H1 (cell line): ENCODE measurements around the gene CACNG5. TPM values are rescaled to one million over a fixed set of nuclear protein-coding genes. Genes with fewer than 3 reads are reported as not detected.
A peak's percentile ranks its signal among the peaks of the same experiment; 100 is the strongest.

Experiments
- CTCF ChIA-PET: fragments of 300-600 bp; sonication (Branson Sonifier 250); formaldehyde crosslinking; loops from one replicate; lab custom pipeline; 2021; ENCODE audit not compliant: partially characterized antibody; lab: Charles Lee
- POLR2A ChIA-PET: fragments of 300-600 bp; sonication (Branson Sonifier 250); formaldehyde crosslinking; loops from one replicate; lab custom pipeline; 2021; ENCODE audit warnings: inconsistent platforms; ENCODE audit not compliant: partially characterized antibody; lab: Charles Lee
- DNase-seq, 2 experiments: peaks; one replicate each; pipeline versions ENCODE4 v3.0.0 to v3.0.0-alpha.2; 2010 to 2022; ENCODE audit warnings: low spot score in 2 of 2, low read depth in 1 of 2, mixed read lengths in 1 of 2
- FAIRE-seq: peaks from 2 replicates; lab custom pipeline; 2011; peaks lifted over from hg19 to GRCh38; lab: Jason Lieb, UNC
- H2AFZ ChIP-seq: 2 replicates; pipeline ENCODE4 v1.8.1; 2012; ENCODE audit warnings: low read length, inconsistent platforms
- H2AK5ac ChIP-seq: 2 replicates; pipeline ENCODE4 v1.6.1; 2013; ENCODE audit warnings: low read depth, low read length
- H2BK120ac ChIP-seq: replicated peaks from 2 replicates; pipeline ENCODE3; 2013; ENCODE audit warnings: low read depth, low read length, inconsistent platforms
- H2BK12ac ChIP-seq: 2 replicates; pipeline ENCODE4 v1.6.1; 2013; ENCODE audit warnings: low read depth, low read length
- H2BK15ac ChIP-seq: 2 replicates; pipeline ENCODE4 v1.6.1; 2013; ENCODE audit warnings: low read length
- H2BK20ac ChIP-seq: 2 replicates; pipeline ENCODE4 v1.6.1; 2013; ENCODE audit warnings: low read length
- H2BK5ac ChIP-seq: 2 replicates; pipeline ENCODE4 v1.6.1; 2013; ENCODE audit warnings: low read depth, low read length
- H3K14ac ChIP-seq: 2 replicates; pipeline ENCODE4 v1.6.1; 2013; ENCODE audit warnings: inconsistent platforms; ENCODE audit not compliant: insufficient read length
- H3K18ac ChIP-seq: 2 replicates; pipeline ENCODE4 v1.6.1; 2013; ENCODE audit warnings: low read length; ENCODE audit errors: extremely low read depth
- H3K23ac ChIP-seq: 2 replicates; pipeline ENCODE4 v1.6.1; 2013; ENCODE audit warnings: inconsistent platforms; ENCODE audit not compliant: insufficient read length
- H3K23me2 ChIP-seq: 2 replicates; pipeline ENCODE4 v1.6.1; 2013; ENCODE audit warnings: low read depth, low read length
- H3K27ac ChIP-seq: 2 replicates; pipeline ENCODE4 v1.6.1; 2011; ENCODE audit warnings: low read depth, low read length, inconsistent platforms
- H3K27me3 ChIP-seq, 4 experiments: replicated peaks in 1 of 4; 1 replicate in 1 of 4; 2 replicates in 3 of 4; pipeline versions ENCODE4 v1.6.1 to v1.8.1; 2011 to 2013; ENCODE audit warnings: low read length in 3 of 4, mild to moderate bottlenecking in 3 of 4, inconsistent platforms in 2 of 4, mixed read lengths in 2 of 4, moderate library complexity in 1 of 4; ENCODE audit not compliant: control insufficient read depth in 3 of 4, insufficient read depth in 3 of 4; ENCODE audit errors: extremely low read depth in 1 of 4
- H3K36me3 ChIP-seq, 4 experiments: 2 replicates each; pipeline versions ENCODE4 v1.6.1 to v1.8.1; 2011 to 2013; ENCODE audit warnings: mild to moderate bottlenecking in 4 of 4, low read length in 3 of 4, moderate library complexity in 2 of 4, control low read depth in 1 of 4, inconsistent platforms in 1 of 4; ENCODE audit not compliant: insufficient read depth in 4 of 4, control insufficient read depth in 2 of 4
- H3K4ac ChIP-seq: replicated peaks from 2 replicates; pipeline ENCODE3; 2013; ENCODE audit warnings: low read length, low read depth, mixed read lengths, inconsistent platforms; ENCODE audit not compliant: insufficient read length
- H3K4me1 ChIP-seq, 4 experiments: replicated peaks in 1 of 4; 1 replicate in 1 of 4; 2 replicates in 3 of 4; pipeline versions ENCODE4 v1.6.1 to v1.8.1; 2011 to 2013; ENCODE audit warnings: low read length in 3 of 4, inconsistent platforms in 2 of 4, mixed read lengths in 1 of 4; ENCODE audit not compliant: insufficient read depth in 4 of 4, control insufficient read depth in 3 of 4
- H3K4me2 ChIP-seq, 2 experiments: 2 replicates each; pipeline versions ENCODE4 v1.6.1 to v1.8.1; 2011 to 2013; ENCODE audit warnings: low read depth in 2 of 2, low read length in 2 of 2, control low read depth in 1 of 2, inconsistent platforms in 1 of 2, mild to moderate bottlenecking in 1 of 2; ENCODE audit not compliant: insufficient read depth in 1 of 2
- H3K4me3 ChIP-seq, 4 experiments: fragments of 200-600, 300-600 bp in 1 of 4; sonication (generic), shearing (Covaris generic), sonication (Bioruptor Twin) in 1 of 4; 2 replicates each; pipeline versions ENCODE4 v1.5.1 to v1.8.1; 2011 to 2016; ENCODE audit warnings: low read length in 4 of 4, low read depth in 3 of 4, control low read depth in 2 of 4, inconsistent platforms in 2 of 4, mild to moderate bottlenecking in 2 of 4, mixed read lengths in 1 of 4, moderate library complexity in 1 of 4; ENCODE audit not compliant: insufficient read depth in 2 of 4; ENCODE audit errors: extremely low read depth in 1 of 4
- H3K56ac ChIP-seq: replicated peaks from 2 replicates; pipeline ENCODE3; 2013; ENCODE audit warnings: low read depth, mild to moderate bottlenecking, mixed read lengths, low read length, inconsistent platforms; ENCODE audit not compliant: insufficient read length
- H3K79me1 ChIP-seq: 2 replicates; pipeline ENCODE4 v1.6.1; 2013; ENCODE audit warnings: low read depth, low read length, control low read depth
- H3K79me2 ChIP-seq, 2 experiments: 2 replicates each; pipeline versions ENCODE4 v1.6.1 to v1.8.1; 2012 to 2013; ENCODE audit warnings: low read length in 2 of 2, mild to moderate bottlenecking in 2 of 2, inconsistent platforms in 1 of 2; ENCODE audit not compliant: insufficient read depth in 2 of 2, control insufficient read depth in 1 of 2
- H3K9ac ChIP-seq, 4 experiments: replicated peaks in 1 of 4; 1 replicate in 1 of 4; 2 replicates in 3 of 4; pipeline versions ENCODE4 v1.6.1 to v1.8.1; 2011 to 2013; ENCODE audit warnings: low read depth in 3 of 4, low read length in 3 of 4, control low read depth in 2 of 4, mild to moderate bottlenecking in 2 of 4, moderate library complexity in 2 of 4, inconsistent platforms in 1 of 4; ENCODE audit errors: extremely low read depth in 1 of 4
- H3K9me3 ChIP-seq, 2 experiments: 2 replicates each; pipeline versions ENCODE4 v1.6.1 to v1.8.1; 2012 to 2013; ENCODE audit warnings: mild to moderate bottlenecking in 2 of 2, moderate library complexity in 2 of 2, control low read depth in 1 of 2, inconsistent platforms in 1 of 2, low read depth in 1 of 2, low read length in 1 of 2, mixed read lengths in 1 of 2; ENCODE audit not compliant: insufficient read depth in 2 of 2
- H4K20me1 ChIP-seq, 2 experiments: replicated peaks in 1 of 2; 2 replicates each; pipeline versions ENCODE3 to v1.8.1; 2011 to 2013; ENCODE audit warnings: inconsistent platforms in 2 of 2, low read length in 2 of 2, mild to moderate bottlenecking in 1 of 2; ENCODE audit not compliant: insufficient read depth in 2 of 2, control insufficient read depth in 1 of 2
- H4K5ac ChIP-seq: 2 replicates; pipeline ENCODE4 v1.6.1; 2013; ENCODE audit warnings: low read length, low read depth, mixed read lengths, inconsistent platforms; ENCODE audit not compliant: insufficient read length
- H4K8ac ChIP-seq: 2 replicates; pipeline ENCODE4 v1.8.0; 2013; ENCODE audit warnings: mild to moderate bottlenecking, moderate library complexity, low read length, inconsistent platforms; ENCODE audit not compliant: insufficient read depth; ENCODE audit errors: extremely low read depth
- H4K91ac ChIP-seq: replicated peaks from 2 replicates; pipeline ENCODE3; 2013; ENCODE audit warnings: low read length, mixed read lengths, inconsistent platforms; ENCODE audit not compliant: insufficient read length
- SIRT6 ChIP-seq: IDR thresholded peaks from one replicate; pipeline ENCODE4 v1.7.1; 2012; ENCODE audit warnings: low read length, inconsistent platforms
- WGBS, 2 experiments: shearing (Covaris generic) in 1 of 2; methylation state at CpG; one replicate each; pipeline versions ENCODE4 v1.1.6 to v1.1.7; 2013 to 2015; ENCODE audit warnings: low lambda C conversion rate in 2 of 2, mixed read lengths in 2 of 2, inconsistent platforms in 1 of 2, low coverage in 1 of 2, missing lambda C conversion rate in 1 of 2; ENCODE audit not compliant: insufficient replicate concordance in 2 of 2, insufficient coverage in 1 of 2, insufficient read length in 1 of 2; ENCODE audit errors: extremely low coverage in 1 of 2, missing lambda C conversion rate in 1 of 2; 5-methylcytosine and 5-hydroxymethylcytosine counted together
- polyA plus RNA-seq, 7 experiments: library from polyadenylated mRNA; depleted of rRNA in 3 of 7; stranded (reverse) in 5 of 7; unstranded in 2 of 7; fragments of >200 nt in 5 of 7; fragments of 200-250 nt in 2 of 7; gene quantifications; 1 replicate in 5 of 7; 2 replicates in 1 of 7; 4 replicates in 1 of 7; pipeline versions ENCODE4 v1.2.1 to v1.2.3, GENCODE V29; 2011 to 2013; ENCODE audit warnings: missing spikeins in 2 of 7, mixed read lengths in 2 of 7
- total RNA-seq: library from RNA; stranded (reverse); fragmentation: NEBNext Ultra II Directional; extraction: Animal tissue kit (Norgen Biotek cat#: 25700); gene quantifications from 2 replicates; pipeline ENCODE4 v1.2.1, GENCODE V29; 2021

CACNG5 gene
- total and polyA plus RNA-seq, 2 of the 8 experiments (the other 6 are each of a cell fraction or from before 2014, with no cell fraction given): 2.2 to 3.1 TPM

GRCh38 chr17:66814026-66814425, 20.9 kb upstream of the CACNG5 start:
- 88% methylated on average over 6 of the region's 6 CpGs; no CpG with 5 or more reads in 1 of the 2 experiments for WGBS, 2 experiments
- Histone ChIP-seq H3K23ac (no peak overlapping the region), H2BK15ac (no peak overlapping the region), H2BK12ac (no peak overlapping the region; the same call in 1 of the 2 replicates), H2AK5ac (no peak overlapping the region), H3K79me2 (no peaks in the 10 kb centered on the region), H2BK5ac (peak overlapping the region; percentile 23; the same call in 1 of the 2 replicates), H4K20me1 (no peaks in the 10 kb centered on the region), H3K4ac (no peak overlapping the region), H3K27ac (no peak overlapping the region), H3K23me2 (no peaks in the 10 kb centered on the region), H3K27me3 (no peaks in the 10 kb centered on the region), H3K9me3 (peaks cover 6 to 11% of the 10 kb centered on the region in 2 experiments; a peak in 3 of 4 replicates), H4K8ac (no peak overlapping the region), H3K56ac (no peak overlapping the region), H3K4me1 (no peaks in the 10 kb centered on the region), H3K4me2 (no peak overlapping the region), H2BK20ac (0 out of 2 replicates have a peak overlapping the region, but pooled peaks have one; percentile 10), H2AFZ (no peak overlapping the region), H3K36me3 (no peaks in the 10 kb centered on the region), H3K14ac (no peak overlapping the region), H2BK120ac (no peak overlapping the region), H3K18ac (no peak overlapping the region), H3K79me1 (no peaks in the 10 kb centered on the region), H4K91ac (no peak overlapping the region), H3K4me3 (no peak overlapping the region), H3K9ac (no peak overlapping the region), H4K5ac (no peak overlapping the region)
- CTCF ChIA-PET: interaction anchor here (0.6 to 1.8 kb wide), 4 partner anchors 17 to 39 kb away, joined by 3 to 6 read pairs (median 3); no protein-coding TSS in a partner anchor
- POLR2A ChIA-PET: interaction anchor here (1.2 to 1.7 kb wide), 2 partner anchors 16 to 22 kb away, joined by 3 to 4 read pairs; no protein-coding TSS in a partner anchor
- DNase-seq: no peak
- TF ChIP-seq SIRT6: no peak
- no peak for FAIRE-seq
